KMS-11 (cell line): ENCODE data around the gene MAPK4.

Source experiments
- H2AFZ ChIP-seq: fragments of 200-600 bp; sonication (generic); 2 replicates; pipeline ENCODE4 v1.6.1; 2016; ENCODE audit warnings: antibody characterized with exemption, mixed run types, low read depth
- H3K27ac ChIP-seq: fragments of 200-600 bp; sonication (generic); 2 replicates; pipeline ENCODE4 v1.6.1; 2016; ENCODE audit warnings: mild to moderate bottlenecking, mixed run types
- H3K27me3 ChIP-seq: fragments of 200-600 bp; sonication (generic); 2 replicates; pipeline ENCODE4 v1.6.1; 2017; ENCODE audit warnings: mild to moderate bottlenecking, low read depth, mixed run types, moderate library complexity; ENCODE audit not compliant: insufficient read depth
- H3K36me3 ChIP-seq: fragments of 200-600 bp; sonication (generic); 2 replicates; pipeline ENCODE4 v1.6.1; 2017; ENCODE audit warnings: mild to moderate bottlenecking, mixed run types; ENCODE audit not compliant: insufficient read depth
- H3K4me1 ChIP-seq: fragments of 200-600 bp; sonication (generic); 2 replicates; pipeline ENCODE4 v1.6.1; 2016; ENCODE audit warnings: mild to moderate bottlenecking, low read depth, mixed run types; ENCODE audit not compliant: poor library complexity, severe bottlenecking
- H3K4me2 ChIP-seq: fragments of 200-600 bp; sonication (generic); 2 replicates; pipeline ENCODE4 v1.7.0; 2016; ENCODE audit warnings: mild to moderate bottlenecking, mixed run types
- H3K4me3 ChIP-seq: fragments of 200-600 bp; sonication (generic); IDR thresholded peaks from 2 replicates; pipeline ENCODE4 v1.6.1; 2017; ENCODE audit warnings: low read depth, low read length, mixed read lengths; ENCODE audit not compliant: insufficient read depth
- H3K79me2 ChIP-seq: fragments of 200-600 bp; sonication (generic); 2 replicates; pipeline ENCODE4 v1.6.1; 2016; ENCODE audit warnings: low read depth, mixed run types; ENCODE audit not compliant: insufficient read depth
- H3K9ac ChIP-seq: fragments of 200-600 bp; sonication (generic); 2 replicates; pipeline ENCODE4 v1.6.1; 2016; ENCODE audit warnings: mild to moderate bottlenecking, mixed run types
- H4K20me1 ChIP-seq: fragments of 200-600 bp; sonication (generic); 2 replicates; pipeline ENCODE4 v1.6.1; 2016; ENCODE audit warnings: mild to moderate bottlenecking, mixed run types; ENCODE audit not compliant: insufficient read depth
- CTCF ChIP-seq: fragments of 200-600 bp; sonication (generic); conservative IDR thresholded peaks from 2 replicates; pipeline ENCODE4 v1.6.1; 2017; ENCODE audit warnings: low read depth, mild to moderate bottlenecking, antibody characterized with exemption, low read length, moderate library complexity, mixed read lengths

Gene MAPK4

GRCh38 chr18:50579061-50579774, 19.3 kb downstream of the MAPK4 start:
- no peak overlapping the region for H3K9ac ChIP-seq

DNA sequence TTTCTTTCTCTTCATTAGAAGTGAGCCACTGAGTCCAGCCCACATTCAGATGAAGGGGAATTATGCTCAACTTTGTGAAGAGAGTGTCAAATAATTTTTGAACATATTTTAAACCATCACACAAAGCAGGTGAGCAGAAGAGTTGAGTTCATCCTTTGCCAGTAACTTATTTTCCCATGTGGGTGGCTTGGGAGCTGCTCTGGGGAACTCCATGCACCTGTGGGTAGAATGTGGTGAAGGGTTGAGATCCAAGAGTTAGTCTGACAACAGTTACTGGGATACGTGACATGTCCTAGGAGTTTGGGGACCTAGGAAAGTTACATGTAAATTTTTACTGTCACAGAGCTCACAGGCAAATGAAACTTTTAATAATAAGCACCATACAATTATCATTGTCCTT, 21.6 kb downstream of the MAPK4 start:
- Histone ChIP-seq H3K4me3 (no peak overlapping the region), H4K20me1 (no peaks in the 10 kb centered on the region), H3K9ac (no peak overlapping the region), H3K36me3 (no peaks in the 10 kb centered on the region), H3K4me1 (no peaks in the 10 kb centered on the region), H3K79me2 (no peaks in the 10 kb centered on the region), H3K4me2 (no peak overlapping the region), H3K27ac (no peak overlapping the region), H2AFZ (no peak overlapping the region), H3K27me3 (no peaks in the 10 kb centered on the region)
- no peak for TF ChIP-seq CTCF

More at GRCh38 chr18:50579061-50579774, 19.3 kb downstream of the MAPK4 start:
- H3K36me3 ChIP-seq, result no peaks in the 10 kb centered on the region
- H4K20me1 ChIP-seq, result no peaks in the 10 kb centered on the region
- no peak overlapping the region for H2AFZ ChIP-seq
- no peak overlapping the region for H3K4me2 ChIP-seq
- H3K27ac ChIP-seq, result no peak overlapping the region
- no peaks in the 10 kb centered on the region for H3K79me2 ChIP-seq
- no peak for TF ChIP-seq CTCF
- H3K4me3 ChIP-seq, result no peak overlapping the region
- H3K27me3 ChIP-seq, result no peaks in the 10 kb centered on the region
- no peaks in the 10 kb centered on the region for H3K4me1 ChIP-seq

- Histone ChIP-seq H3K27me3 (no peaks in the 10 kb centered on the region), H3K36me3 (no peaks in the 10 kb centered on the region), H3K4me2 (no peak overlapping the region), H3K27ac (no peak overlapping the region), H4K20me1 (no peaks in the 10 kb centered on the region), H3K79me2 (no peaks in the 10 kb centered on the region), H3K4me1 (no peaks in the 10 kb centered on the region), H3K9ac (no peak overlapping the region), H3K4me3 (no peak overlapping the region), H2AFZ (no peak overlapping the region)
- no peak for TF ChIP-seq CTCF
These were observed 22.6 kb downstream of the MAPK4 start for GRCh38 chr18:50582500-50582899.

DNA sequence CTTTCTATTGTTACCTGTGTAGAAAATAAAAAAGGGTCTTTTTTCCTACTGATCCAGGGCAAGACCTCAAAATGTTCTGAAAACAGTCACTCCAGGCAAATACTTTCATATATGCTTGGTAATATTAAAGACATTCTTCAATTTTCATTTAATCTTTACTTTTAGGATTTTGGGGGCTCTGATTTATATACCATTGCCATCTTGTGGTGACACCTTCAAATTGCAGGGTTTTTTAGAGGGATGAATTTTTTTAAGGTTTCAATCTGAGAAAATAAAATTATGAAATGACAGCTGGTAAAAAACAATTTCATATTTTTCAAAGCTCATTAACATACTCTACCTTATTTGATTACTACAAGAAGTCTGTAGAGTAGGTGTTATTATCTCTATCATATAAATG, 26.8 kb downstream of the MAPK4 start:
- Histone ChIP-seq H3K79me2 (no peaks in the 10 kb centered on the region), H3K4me3 (no peak overlapping the region), H3K4me2 (no peak overlapping the region), H2AFZ (no peak overlapping the region), H3K4me1 (peaks cover 16% of the 10 kb centered on the region), H3K27ac (no peak overlapping the region), H4K20me1 (no peaks in the 10 kb centered on the region), H3K9ac (no peak overlapping the region), H3K36me3 (no peaks in the 10 kb centered on the region), H3K27me3 (no peaks in the 10 kb centered on the region; the same call in 1 of the 2 replicates)
- TF ChIP-seq CTCF, result peak; percentile 56
